K562 (cell line): ENCODE measurements around the gene MAN2B1.

Experiments used
- ASH1L ChIP-seq: fragments of 450-650 bp; IDR thresholded peaks from 2 replicates; pipeline ENCODE4 v1.6.1; 2018; ENCODE audit warnings: borderline replicate concordance, mild to moderate bottlenecking, low read depth; ENCODE audit not compliant: partially characterized antibody
- CTCF ChIP-seq, 3 experiments: IDR thresholded peaks in 2 of 3; conservative IDR thresholded peaks in 1 of 3; 2 replicates each; pipeline ENCODE4 v1.5.1; 2011 to 2012; ENCODE audit warnings: low read length in 3 of 3, mild to moderate bottlenecking in 3 of 3, control low read depth in 2 of 3, improper control_type of control experiment in 1 of 3, inconsistent platforms in 1 of 3, low read depth in 1 of 3, mixed read lengths in 1 of 3, moderate library complexity in 1 of 3; ENCODE audit not compliant: insufficient read depth in 2 of 3
- EZH2 ChIP-seq: IDR thresholded peaks from 2 replicates; pipeline ENCODE4 v1.6.1; 2012; ENCODE audit warnings: low read depth, mild to moderate bottlenecking, inconsistent platforms, low read length, borderline replicate concordance
- NCOA2 ChIP-seq, 2 experiments: fragments of 450-650 bp; IDR thresholded peaks; 2 replicates each; pipeline ENCODE4 v1.6.1; 2018; ENCODE audit warnings: mild to moderate bottlenecking in 2 of 2, moderate library complexity in 1 of 2; ENCODE audit not compliant: partially characterized antibody in 2 of 2
- NEUROD1 ChIP-seq: fragments of 150-350 bp; IDR thresholded peaks from 2 replicates; pipeline ENCODE4 v1.6.1; 2014; ENCODE audit warnings: borderline replicate concordance, low read length, low read depth; ENCODE audit not compliant: partially characterized antibody
- NONO ChIP-seq, 2 experiments: fragments of 200-400 bp in 1 of 2; fragments of 450-650 bp in 1 of 2; formaldehyde crosslinking in 1 of 2; IDR thresholded peaks; 2 replicates each; pipeline ENCODE4 v1.6.1; 2017; ENCODE audit warnings: low read depth in 2 of 2, mild to moderate bottlenecking in 2 of 2, moderate library complexity in 2 of 2, low read length in 1 of 2
- TARDBP ChIP-seq: fragments of 450-650 bp; IDR thresholded peaks from 2 replicates; pipeline ENCODE4 v1.6.1; 2016
- ZNF253 ChIP-seq: fragments of 250-450 bp; sonication (Bioruptor Pico); conservative IDR thresholded peaks from 2 replicates; pipeline ENCODE4 v1.6.1; 2021; ENCODE audit warnings: mild to moderate bottlenecking
- ZNF41 ChIP-seq: fragments of 250-450 bp; sonication (Bioruptor Pico); conservative IDR thresholded peaks from 2 replicates; pipeline ENCODE4 v1.4.0; 2020; ENCODE audit warnings: mild to moderate bottlenecking

- TF ChIP-seq NEUROD1 (no peak), CTCF (IDR thresholded peaks at IDR 0.05 in 2 of 3, conservative IDR thresholded peaks at IDR 0.05 in 1 of 3; ENCODE audit: insufficient read depth in 2 of 3, low read depth in 1 of 3, low read length in 3 of 3) (no peak), ZNF41 (CRISPR knock-in tag) (no peak), ZNF253 (CRISPR knock-in tag) (no peak), NCOA2 (IDR thresholded peaks at IDR 0.05; ENCODE audit: partially characterized antibody in 2 of 2) (no peak), TARDBP (no peak), NONO (IDR thresholded peaks at IDR 0.05; ENCODE audit: low read depth in 2 of 2, low read length in 1 of 2) (no peak), ASH1L (no peak), EZH2 (no peak)
Observed at GRCh38 chr19:12668932-12669269, 2.4 kb upstream of the MAN2B1 start.
